Stimulated activated naive CD8-positive, alpha-beta T cell treated with anti-CD3 and anti-CD28 coated beads, Interleukin-15, Interleukin-2, amounts not matched to agents 100 ng/mL and 50 ng/mL, for 24 hours (primary cell): ENCODE results near the gene MAML3.

Source experiments
- H3K27ac Mint-ChIP-seq: one replicate; pipeline ENCODE4 v1.8.0; 2021; ENCODE audit warnings: mild to moderate bottlenecking, mixed read lengths
- H3K27me3 Mint-ChIP-seq: one replicate; pipeline ENCODE4 v1.8.0; 2021; ENCODE audit warnings: mixed read lengths
- H3K36me3 Mint-ChIP-seq: one replicate; pipeline ENCODE4 v1.8.0; 2021; ENCODE audit warnings: low read depth, mixed read lengths
- H3K4me1 Mint-ChIP-seq: one replicate; pipeline ENCODE4 v1.8.0; 2021; ENCODE audit warnings: low read depth, mixed read lengths
- H3K4me3 Mint-ChIP-seq: one replicate; pipeline ENCODE4 v1.8.0; 2021; ENCODE audit warnings: mild to moderate bottlenecking, mixed read lengths
- H3K9me3 Mint-ChIP-seq: one replicate; pipeline ENCODE4 v1.8.0; 2021; ENCODE audit warnings: mixed read lengths

MAML3 gene

DNA sequence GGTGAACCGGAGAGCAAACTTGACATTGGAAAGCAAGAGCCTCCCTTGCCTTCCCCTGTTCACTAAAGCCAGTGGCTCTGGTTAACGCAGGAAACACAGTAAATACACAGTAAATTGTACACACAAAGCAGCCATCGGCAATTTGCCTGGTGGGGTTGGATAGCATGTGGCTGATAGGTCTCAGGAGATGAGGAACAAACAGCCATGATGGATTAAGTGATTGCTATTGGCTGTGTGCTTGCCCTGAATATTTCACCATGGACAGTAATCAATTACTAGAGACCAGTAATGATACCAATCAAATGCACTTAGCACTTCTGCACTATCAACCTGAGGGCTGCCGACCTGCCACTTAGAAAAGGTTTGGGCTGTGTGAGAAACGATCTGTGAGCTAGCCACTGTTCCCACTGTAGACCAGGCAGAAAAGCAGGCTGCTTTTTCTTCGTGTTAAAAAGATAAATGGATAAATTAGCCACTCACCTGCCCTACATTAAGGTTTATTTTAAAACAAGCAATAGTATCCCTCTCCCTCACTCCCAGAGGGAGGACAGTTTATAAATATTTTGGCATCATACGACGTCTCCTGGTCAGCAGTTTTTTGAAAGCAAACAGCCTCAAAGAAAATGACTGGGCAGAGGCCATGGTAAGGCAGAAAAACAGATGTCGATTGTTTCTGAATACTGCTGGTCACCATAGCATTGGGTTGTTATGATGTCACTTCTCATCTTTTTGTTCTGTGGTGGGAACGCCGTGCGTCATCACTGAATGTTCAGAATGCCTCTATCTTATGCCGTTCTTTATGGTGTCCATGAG is 167.1 kb downstream of the MAML3 start:
- no peak overlapping the region for H3K27ac Mint-ChIP-seq
- H3K9me3 Mint-ChIP-seq = no peaks in the 10 kb centered on the region
- no peaks in the 10 kb centered on the region for H3K27me3 Mint-ChIP-seq
- H3K36me3 Mint-ChIP-seq = peaks cover 3% of the 10 kb centered on the region
- H3K4me1 Mint-ChIP-seq = peaks cover 15% of the 10 kb centered on the region
- H3K4me3 Mint-ChIP-seq = no peak overlapping the region

DNA sequence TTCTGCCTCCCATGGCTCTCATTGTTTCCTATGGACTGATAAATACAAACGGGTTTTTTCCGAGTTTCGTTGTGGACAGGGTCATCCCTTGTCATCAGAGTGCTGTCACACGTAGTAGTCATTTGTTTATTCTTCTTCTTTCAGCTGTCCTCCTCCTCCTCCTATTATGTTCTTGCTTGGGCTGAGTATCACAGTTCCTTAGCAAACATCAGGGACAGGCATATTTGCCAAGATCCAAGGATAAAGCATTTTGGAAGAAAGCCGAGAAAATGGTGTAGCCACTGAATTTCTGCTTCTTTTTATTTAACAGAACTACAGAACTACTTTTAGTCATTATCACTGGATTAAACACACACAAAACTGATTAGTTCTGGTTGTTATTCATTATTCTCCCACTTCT is 167.9 kb downstream of the MAML3 start:
- Mint-ChIP-seq H3K27me3 (no peaks in the 10 kb centered on the region), H3K36me3 (peaks cover 3% of the 10 kb centered on the region), H3K4me3 (no peak overlapping the region), H3K4me1 (peaks cover 15% of the 10 kb centered on the region), H3K27ac (no peak overlapping the region), H3K9me3 (no peaks in the 10 kb centered on the region)

DNA sequence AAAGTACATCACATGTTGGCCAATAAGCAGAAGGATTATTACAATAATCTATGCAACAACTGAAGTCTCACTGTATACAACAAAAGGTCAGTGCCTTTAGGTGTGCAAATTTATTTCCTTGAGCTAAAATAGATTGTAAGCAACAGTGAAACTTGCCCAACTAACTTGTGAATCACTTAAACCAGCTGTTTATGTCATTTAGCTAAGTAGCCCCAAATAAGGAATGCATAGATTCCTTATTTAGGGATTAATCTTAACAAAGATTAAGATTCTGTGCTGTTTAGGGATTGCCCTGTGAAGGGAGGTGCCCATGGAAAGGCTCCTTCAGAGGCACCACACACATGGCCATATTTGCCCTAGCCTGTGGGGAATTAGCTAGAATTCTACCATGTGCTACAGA is 168.6 kb downstream of the MAML3 start:
- Mint-ChIP-seq H3K4me1 (peaks cover 15% of the 10 kb centered on the region), H3K27me3 (no peaks in the 10 kb centered on the region), H3K36me3 (peaks cover 3% of the 10 kb centered on the region), H3K9me3 (no peaks in the 10 kb centered on the region), H3K4me3 (no peak overlapping the region), H3K27ac (no peak overlapping the region)

DNA sequence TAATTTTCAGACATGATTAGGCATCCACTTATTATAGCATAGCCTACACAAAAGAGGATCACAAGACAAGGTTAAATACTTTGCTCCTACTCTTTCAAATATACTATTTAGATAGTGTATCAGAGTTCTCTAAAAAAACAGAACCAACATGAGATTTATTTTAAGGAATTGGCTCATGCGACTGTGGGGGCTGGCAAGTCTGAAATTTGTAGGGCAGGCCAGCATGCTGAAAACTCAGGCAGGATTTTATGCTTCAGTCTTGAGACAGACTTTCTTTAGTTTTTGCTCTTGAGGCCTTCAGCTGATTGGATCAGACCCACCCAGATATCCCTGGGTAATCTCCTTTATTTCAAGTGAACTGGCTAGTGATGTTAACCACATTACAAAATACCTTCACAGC is 169.5 kb downstream of the MAML3 start:
- H3K4me1 Mint-ChIP-seq = peaks cover 14% of the 10 kb centered on the region
- H3K4me3 Mint-ChIP-seq = no peak overlapping the region
- H3K9me3 Mint-ChIP-seq = no peaks in the 10 kb centered on the region
- peaks cover 3% of the 10 kb centered on the region for H3K36me3 Mint-ChIP-seq
- H3K27ac Mint-ChIP-seq = no peak overlapping the region
- no peaks in the 10 kb centered on the region for H3K27me3 Mint-ChIP-seq

DNA sequence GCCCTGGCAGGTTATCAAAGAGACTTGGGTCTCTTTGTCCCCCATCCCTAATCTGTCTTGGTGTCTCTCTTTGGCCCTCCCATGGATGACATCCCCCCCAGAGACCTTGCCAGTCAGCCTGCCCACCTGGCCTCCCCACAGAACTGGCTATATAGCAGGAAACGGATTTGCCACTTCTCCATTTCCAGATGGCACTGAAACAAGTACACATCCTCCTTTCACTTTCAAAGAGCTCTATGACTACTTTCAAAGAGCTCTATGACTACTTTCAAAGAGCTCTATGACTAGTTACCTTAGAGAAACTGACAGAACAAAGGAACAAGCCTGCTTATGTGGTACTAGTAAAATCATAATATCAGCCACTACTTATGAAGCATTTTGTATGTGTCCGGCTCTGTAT is 175.3 kb downstream of the MAML3 start:
- Mint-ChIP-seq H3K4me1 (peaks cover 36% of the 10 kb centered on the region), H3K9me3 (no peaks in the 10 kb centered on the region), H3K27me3 (no peaks in the 10 kb centered on the region), H3K36me3 (no peaks in the 10 kb centered on the region), H3K27ac (peak overlapping the region; percentile 69), H3K4me3 (peak overlapping the region; percentile 32)

DNA sequence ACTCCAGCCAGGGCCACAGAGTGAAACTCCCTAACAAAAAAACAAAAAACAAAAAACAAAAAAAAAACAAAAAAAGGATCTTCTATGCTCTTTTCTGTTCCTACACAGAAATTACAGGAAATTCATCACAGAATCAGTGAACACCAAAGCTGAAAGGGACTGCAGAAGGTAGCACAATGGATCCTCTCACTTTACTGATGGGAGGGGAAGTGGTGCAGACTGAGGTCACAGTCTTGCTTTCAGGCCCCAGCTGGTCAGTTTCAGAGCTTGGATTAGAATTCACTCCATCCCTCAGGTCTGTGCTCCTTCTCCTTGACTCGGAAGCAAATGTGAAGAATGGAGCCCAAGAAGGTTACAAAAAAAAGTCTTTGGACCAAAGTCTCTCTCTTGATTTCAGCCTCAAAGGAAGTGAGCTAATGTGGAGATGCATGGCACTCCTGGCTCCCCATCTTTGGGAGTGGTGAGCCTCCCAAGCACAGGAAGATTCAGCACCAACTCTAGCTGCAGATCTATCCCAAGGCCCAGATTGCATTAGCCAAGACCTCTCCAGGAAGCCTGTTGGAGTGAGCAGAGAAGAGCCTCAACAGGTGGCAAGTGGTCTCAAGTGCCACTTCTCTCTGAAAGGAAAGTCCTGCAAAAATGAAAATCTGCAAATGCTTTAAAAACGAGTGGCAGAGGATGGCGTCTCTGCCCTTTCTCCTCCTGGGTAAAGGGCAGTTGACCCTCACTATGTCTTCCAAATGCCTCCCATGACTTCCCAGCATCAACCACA is 176.0 kb downstream of the MAML3 start:
- Mint-ChIP-seq H3K36me3 (no peaks in the 10 kb centered on the region), H3K27ac (peak overlapping the region; percentile 69), H3K27me3 (no peaks in the 10 kb centered on the region), H3K9me3 (no peaks in the 10 kb centered on the region), H3K4me3 (no peak overlapping the region), H3K4me1 (peaks cover 36% of the 10 kb centered on the region)

DNA sequence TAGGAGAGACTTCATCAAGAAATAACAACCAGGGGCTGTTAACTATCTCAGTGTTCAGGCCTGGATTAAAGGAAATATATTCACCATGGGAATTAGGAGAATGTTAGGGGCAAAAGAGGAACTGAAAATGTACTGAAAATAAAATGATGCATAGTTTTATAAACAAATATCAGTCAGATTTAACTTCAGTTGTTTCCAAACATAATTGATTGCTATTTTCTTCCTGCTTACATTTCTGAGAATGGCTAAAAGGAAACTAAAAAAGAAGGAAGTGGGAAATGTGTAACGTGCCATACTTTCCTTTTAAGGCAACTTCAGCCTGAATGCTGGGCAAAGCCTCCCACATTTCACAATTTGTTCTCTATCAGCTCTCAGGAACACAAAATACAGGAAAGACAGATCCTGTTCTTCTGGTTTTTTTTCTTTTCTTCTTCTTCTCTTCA is 178.1 kb downstream of the MAML3 start:
- Mint-ChIP-seq H3K36me3 (no peaks in the 10 kb centered on the region), H3K4me3 (no peak overlapping the region), H3K4me1 (peaks cover 36% of the 10 kb centered on the region), H3K9me3 (no peaks in the 10 kb centered on the region), H3K27ac (peak overlapping the region; percentile 39), H3K27me3 (no peaks in the 10 kb centered on the region)

DNA sequence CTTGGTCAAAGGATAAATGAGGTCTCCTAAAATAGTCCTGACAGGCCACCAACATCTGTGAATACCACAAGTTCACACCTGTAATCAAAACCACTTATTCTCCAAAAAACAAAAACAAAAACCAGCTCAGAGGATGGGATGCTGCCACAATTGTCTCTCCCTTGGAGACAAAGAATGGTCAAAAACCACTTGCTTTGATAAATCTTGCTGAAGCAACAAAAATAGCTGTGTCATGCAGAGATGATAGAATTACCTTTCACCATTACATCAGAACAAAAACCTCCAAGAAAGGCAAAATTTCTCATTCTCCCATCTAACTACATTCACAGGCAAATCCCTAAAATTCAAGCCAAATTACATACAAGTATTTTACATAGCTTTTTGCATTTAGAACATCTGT is 180.4 kb downstream of the MAML3 start:
- Mint-ChIP-seq H3K4me3 (no peak overlapping the region), H3K36me3 (no peaks in the 10 kb centered on the region), H3K27me3 (no peaks in the 10 kb centered on the region), H3K27ac (no peak overlapping the region), H3K9me3 (no peaks in the 10 kb centered on the region), H3K4me1 (peaks cover 25% of the 10 kb centered on the region)

DNA sequence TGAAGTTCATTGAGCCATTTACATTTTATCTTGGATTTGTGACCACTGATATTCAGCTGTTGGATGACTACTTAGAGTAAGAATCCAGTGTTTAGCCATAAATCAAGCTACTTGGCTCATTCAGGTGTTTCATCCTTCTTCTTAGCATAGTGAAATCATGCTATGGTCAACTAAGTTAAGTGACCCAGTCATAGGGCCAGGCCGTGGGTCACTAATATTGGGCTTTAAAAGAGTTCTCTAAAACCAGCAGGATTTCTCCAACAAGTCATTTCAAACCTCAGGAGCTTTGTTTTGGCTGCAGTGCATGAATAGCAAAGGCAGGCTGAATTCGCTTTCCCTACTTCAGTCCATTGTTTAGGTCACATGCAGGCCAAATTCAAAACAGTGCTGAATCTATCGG is 181.0 kb downstream of the MAML3 start:
- Mint-ChIP-seq H3K4me1 (peaks cover 19% of the 10 kb centered on the region), H3K27me3 (no peaks in the 10 kb centered on the region), H3K4me3 (no peak overlapping the region), H3K9me3 (no peaks in the 10 kb centered on the region), H3K36me3 (no peaks in the 10 kb centered on the region), H3K27ac (no peak overlapping the region)

DNA sequence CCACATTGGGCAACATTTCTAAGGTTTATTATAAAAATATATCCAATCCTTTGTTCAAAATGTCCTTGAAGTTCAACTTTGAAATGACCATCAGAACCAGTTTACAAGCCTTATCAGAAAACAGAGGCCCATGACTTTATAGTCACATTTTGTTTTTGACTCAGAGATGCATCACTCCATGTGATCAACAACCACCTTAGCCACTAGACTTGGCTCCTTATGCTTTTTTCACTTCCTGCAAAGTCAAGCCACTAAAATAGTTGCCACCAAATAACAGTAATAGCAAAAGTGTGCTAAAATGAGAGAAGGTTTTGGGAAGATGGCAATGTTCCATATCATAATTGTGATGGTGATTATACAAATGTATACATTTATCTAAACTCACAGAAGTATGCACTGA is 181.7 kb downstream of the MAML3 start:
- Mint-ChIP-seq H3K9me3 (no peaks in the 10 kb centered on the region), H3K36me3 (no peaks in the 10 kb centered on the region), H3K27me3 (no peaks in the 10 kb centered on the region), H3K27ac (no peak overlapping the region), H3K4me3 (no peak overlapping the region), H3K4me1 (peaks cover 16% of the 10 kb centered on the region)

DNA sequence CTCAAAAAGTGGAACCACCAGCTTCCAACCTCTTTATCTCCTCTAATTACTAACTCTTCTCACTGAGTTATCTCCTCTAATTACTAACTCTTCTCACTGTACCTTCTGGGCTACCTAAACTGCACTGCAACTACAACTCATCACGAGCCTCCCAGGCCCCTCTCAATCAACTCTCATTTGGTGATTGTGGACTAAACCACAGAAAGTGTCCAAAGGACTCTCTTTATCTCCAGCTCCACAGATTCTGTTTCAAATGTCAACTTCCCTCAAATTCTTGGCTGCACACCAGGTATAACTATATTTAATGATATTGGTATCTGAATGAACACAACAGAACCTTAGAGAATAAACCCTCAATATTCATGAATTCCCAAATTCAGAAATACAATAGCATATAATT is 182.9 kb downstream of the MAML3 start:
- H3K36me3 Mint-ChIP-seq = no peaks in the 10 kb centered on the region
- H3K4me1 Mint-ChIP-seq = peaks cover 7% of the 10 kb centered on the region
- H3K9me3 Mint-ChIP-seq = no peaks in the 10 kb centered on the region
- peaks cover 5% of the 10 kb centered on the region for H3K27me3 Mint-ChIP-seq
- H3K4me3 Mint-ChIP-seq = no peak overlapping the region
- H3K27ac Mint-ChIP-seq = no peak overlapping the region

DNA sequence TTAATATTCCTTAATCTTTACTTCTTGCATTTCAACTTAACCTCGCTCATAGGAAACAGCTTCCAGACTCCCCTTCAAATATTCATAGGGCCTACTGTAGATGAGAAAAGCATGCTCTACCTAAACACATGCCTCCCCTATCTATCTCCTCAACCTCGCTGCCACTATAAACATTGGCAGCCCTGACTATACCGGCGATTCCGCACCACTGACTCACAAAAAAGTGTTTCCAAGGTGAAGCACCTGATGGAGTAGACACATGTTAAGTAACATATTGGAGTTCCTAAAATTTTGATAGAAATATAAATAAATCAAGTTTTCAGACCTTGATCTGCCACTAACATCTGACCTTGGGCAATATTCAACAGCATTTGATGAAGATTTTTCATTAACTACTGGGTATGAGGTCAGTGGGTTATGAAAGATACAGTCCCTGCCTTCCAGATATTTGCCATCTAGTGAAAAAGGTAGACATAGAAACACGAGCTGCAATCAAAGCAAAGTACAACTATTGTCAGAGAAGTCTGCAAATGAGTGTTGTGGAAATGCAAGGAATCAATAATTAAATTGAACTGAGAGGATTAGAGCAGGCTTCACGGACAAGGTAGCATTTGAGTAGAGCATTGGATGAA is 184.2 kb downstream of the MAML3 start:
- peaks cover 10% of the 10 kb centered on the region for H3K27me3 Mint-ChIP-seq
- no peak overlapping the region for H3K27ac Mint-ChIP-seq
- no peaks in the 10 kb centered on the region for H3K9me3 Mint-ChIP-seq
- no peaks in the 10 kb centered on the region for H3K36me3 Mint-ChIP-seq
- H3K4me1 Mint-ChIP-seq = peaks cover 3% of the 10 kb centered on the region
- no peak overlapping the region for H3K4me3 Mint-ChIP-seq

DNA sequence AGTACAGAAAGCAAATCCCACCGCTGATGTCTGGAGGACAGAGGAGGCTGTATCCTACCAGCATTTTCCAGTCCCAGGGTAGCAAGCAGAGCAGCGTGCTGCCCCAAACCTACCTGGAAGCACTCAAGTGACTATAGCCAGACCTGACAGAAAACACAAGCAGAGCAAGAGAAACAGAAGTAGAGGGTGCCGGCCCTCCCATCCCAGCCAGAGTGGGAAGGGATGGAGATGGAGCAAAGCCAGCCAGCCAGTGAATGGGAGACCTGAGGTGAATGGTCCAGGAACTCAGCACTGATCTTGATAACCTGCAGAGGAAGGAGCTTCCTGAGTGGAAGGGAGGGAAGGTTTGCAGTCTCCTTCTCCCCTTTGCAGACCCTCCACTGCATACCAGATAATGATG is 185.2 kb downstream of the MAML3 start:
- H3K27me3 Mint-ChIP-seq = peaks cover 13% of the 10 kb centered on the region
- no peak overlapping the region for H3K27ac Mint-ChIP-seq
- H3K9me3 Mint-ChIP-seq = no peaks in the 10 kb centered on the region
- H3K4me1 Mint-ChIP-seq = peaks cover 5% of the 10 kb centered on the region
- H3K4me3 Mint-ChIP-seq = no peak overlapping the region
- no peaks in the 10 kb centered on the region for H3K36me3 Mint-ChIP-seq

DNA sequence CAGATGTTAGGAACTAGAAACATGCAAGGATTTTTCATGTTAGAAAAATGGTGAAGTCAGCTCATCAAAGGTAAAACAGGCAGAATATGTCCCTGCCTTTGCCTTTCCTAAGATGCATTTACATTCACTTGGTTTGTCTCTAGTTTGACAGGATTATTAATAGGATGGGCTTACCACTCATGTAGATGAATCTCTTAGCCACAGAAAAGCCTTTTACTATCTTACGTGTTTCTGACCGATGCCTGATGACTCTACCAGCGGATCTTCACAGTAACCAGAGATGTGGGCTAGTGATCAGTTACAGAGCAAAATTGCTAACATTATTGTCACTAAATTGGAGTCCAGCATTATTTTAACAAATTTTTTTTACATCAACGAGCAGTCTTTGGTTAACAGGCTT is 187.6 kb downstream of the MAML3 start:
- Mint-ChIP-seq H3K27ac (no peak overlapping the region), H3K4me3 (no peak overlapping the region), H3K9me3 (no peaks in the 10 kb centered on the region), H3K36me3 (no peaks in the 10 kb centered on the region), H3K4me1 (peaks cover 5% of the 10 kb centered on the region), H3K27me3 (peaks cover 16% of the 10 kb centered on the region)

DNA sequence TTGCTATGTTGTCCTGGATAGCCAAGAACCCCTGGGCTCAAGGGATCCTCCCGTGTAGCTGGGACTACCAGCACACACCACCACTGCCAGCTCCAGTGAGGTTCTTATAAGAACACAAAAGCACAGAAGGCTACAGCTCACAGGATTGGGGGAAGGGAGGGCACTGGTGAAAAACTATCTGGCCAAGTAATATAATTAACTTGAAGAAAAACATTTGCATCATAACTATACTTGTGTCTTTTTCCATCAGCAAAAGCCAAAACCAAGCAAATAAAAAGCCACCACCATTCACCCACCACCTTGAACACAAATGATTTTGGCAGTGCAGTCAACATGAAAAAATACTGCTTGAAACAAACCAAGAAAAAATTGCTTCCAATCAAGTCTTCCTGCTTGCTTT is 188.2 kb downstream of the MAML3 start:
- H3K4me1 Mint-ChIP-seq = peaks cover 5% of the 10 kb centered on the region
- peaks cover 18% of the 10 kb centered on the region for H3K27me3 Mint-ChIP-seq
- H3K4me3 Mint-ChIP-seq = no peak overlapping the region
- H3K27ac Mint-ChIP-seq = no peak overlapping the region
- no peaks in the 10 kb centered on the region for H3K36me3 Mint-ChIP-seq
- H3K9me3 Mint-ChIP-seq = no peaks in the 10 kb centered on the region
